H1 (cell line): Measurements from ENCODE around the gene WDR75.

ENCODE experiments used
- CBX8 ChIP-seq: fragments of 300-800, 300-1000 bp; sonication (generic); IDR thresholded peaks from 2 replicates; pipeline ENCODE4 v1.7.1; 2016; ENCODE audit warnings: low read depth, low read length, borderline replicate concordance
- CTBP2 ChIP-seq: IDR thresholded peaks from 2 replicates; pipeline ENCODE4 v1.7.0; 2011; ENCODE audit warnings: borderline replicate concordance, mild to moderate bottlenecking, moderate library complexity, mixed read lengths, low read length; ENCODE audit not compliant: insufficient read depth, insufficient read length
- EGR1 ChIP-seq: IDR thresholded peaks from 2 replicates; pipeline ENCODE4 v1.6.1; 2011; ENCODE audit warnings: low read depth, low read length, borderline replicate concordance
- EP300 ChIP-seq, 2 experiments: IDR thresholded peaks; 1 replicate in 1 of 2; 2 replicates in 1 of 2; pipeline ENCODE4 v1.6.1; 2011 to 2012; ENCODE audit warnings: low read depth in 2 of 2, low read length in 2 of 2, mild to moderate bottlenecking in 2 of 2, borderline replicate concordance in 1 of 2, inconsistent platforms in 1 of 2, moderate library complexity in 1 of 2
- GTF2F1 ChIP-seq: IDR thresholded peaks from 2 replicates; pipeline ENCODE4 v1.6.1; 2012; ENCODE audit warnings: low read depth, low read length, improper control_type of control experiment, borderline replicate concordance
- HDAC2 ChIP-seq, 2 experiments: fragments of 300-600 bp in 1 of 2; sonication (generic) in 1 of 2; IDR thresholded peaks; 2 replicates each; pipeline ENCODE4 v1.6.1; 2011 to 2012; ENCODE audit warnings: low read depth in 2 of 2, low read length in 2 of 2, mild to moderate bottlenecking in 2 of 2, moderate library complexity in 2 of 2, borderline replicate concordance in 1 of 2, inconsistent platforms in 1 of 2
- MAFK ChIP-seq: IDR thresholded peaks from 2 replicates; pipeline ENCODE4 v1.6.1; 2012; ENCODE audit warnings: low read depth, mild to moderate bottlenecking, improper control_type of control experiment, low read length
- POLR2A ChIP-seq, 2 experiments: IDR thresholded peaks; 1 replicate in 1 of 2; 2 replicates in 1 of 2; pipeline ENCODE4 v1.6.1; 2011; ENCODE audit warnings: low read depth in 2 of 2, low read length in 2 of 2, mild to moderate bottlenecking in 2 of 2; ENCODE audit errors: control extremely low read depth in 1 of 2
- RAD21 ChIP-seq, 2 experiments: IDR thresholded peaks in 1 of 2; conservative IDR thresholded peaks in 1 of 2; 2 replicates each; pipeline ENCODE4 v1.6.1; 2011; ENCODE audit warnings: low read depth in 2 of 2, low read length in 2 of 2, improper control_type of control experiment in 1 of 2, inconsistent platforms in 1 of 2, mild to moderate bottlenecking in 1 of 2, moderate library complexity in 1 of 2
- RXRA ChIP-seq: IDR thresholded peaks from 2 replicates; pipeline ENCODE4 v1.6.1; 2011; ENCODE audit warnings: low read depth, mild to moderate bottlenecking, low read length, moderate library complexity; ENCODE audit not compliant: insufficient read depth
- SUZ12 ChIP-seq: fragments of 200-600 bp; sonication (generic); IDR thresholded peaks from 2 replicates; pipeline ENCODE4 v1.6.1; 2012; ENCODE audit warnings: mild to moderate bottlenecking, inconsistent platforms, low read length, moderate library complexity, mixed read lengths
- TBP ChIP-seq: IDR thresholded peaks from 2 replicates; pipeline ENCODE4 v1.6.1; 2011; ENCODE audit warnings: low read depth, low read length, improper control_type of control experiment
- TF ChIP-seq, protein P1 (sequence below): IDR thresholded peaks from 2 replicates; pipeline ENCODE4 v1.6.1; 2012; ENCODE audit warnings: low read length, inconsistent platforms
- TF ChIP-seq, protein P2 (sequence below), 3 experiments: IDR thresholded peaks; 1 replicate in 2 of 3; 2 replicates in 1 of 3; pipeline versions ENCODE4 v1.5.1 to v1.6.1; 2011; ENCODE audit warnings: low read length in 3 of 3, mild to moderate bottlenecking in 3 of 3, inconsistent platforms in 2 of 3, low read depth in 1 of 3, moderate library complexity in 1 of 3; ENCODE audit not compliant: insufficient read depth in 1 of 3; ENCODE audit errors: control extremely low read depth in 1 of 3

DNA sequence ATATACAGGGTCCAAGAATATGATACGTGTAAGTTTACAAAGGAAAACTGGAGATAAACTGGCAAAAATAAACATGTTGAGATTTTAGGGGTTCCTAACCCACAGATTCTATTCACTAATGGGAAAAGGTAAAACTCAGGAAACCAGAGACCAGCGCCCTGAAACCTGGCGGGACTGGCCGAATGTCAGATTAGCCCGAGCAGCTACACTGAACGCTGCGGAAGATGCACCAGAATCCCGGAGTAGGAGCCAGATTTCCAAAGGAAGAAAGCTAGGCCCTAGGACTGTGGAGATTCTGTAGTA lies 679 bp upstream of the WDR75 start:
- no peak for TF ChIP-seq SUZ12
- TF ChIP-seq POLR2A (IDR thresholded peaks at IDR 0.05; ENCODE audit: control extremely low read depth in 1 of 2, low read depth in 2 of 2, low read length in 2 of 2), result no peak
- TF ChIP-seq CTBP2, result no peak
- TF ChIP-seq EGR1, result no peak
- no peak for TF ChIP-seq HDAC2 (IDR thresholded peaks at IDR 0.05; ENCODE audit: borderline replicate concordance in 1 of 2, low read depth in 2 of 2, low read length in 2 of 2)
- no peak for TF ChIP-seq MAFK
- TF ChIP-seq, protein P1, sequence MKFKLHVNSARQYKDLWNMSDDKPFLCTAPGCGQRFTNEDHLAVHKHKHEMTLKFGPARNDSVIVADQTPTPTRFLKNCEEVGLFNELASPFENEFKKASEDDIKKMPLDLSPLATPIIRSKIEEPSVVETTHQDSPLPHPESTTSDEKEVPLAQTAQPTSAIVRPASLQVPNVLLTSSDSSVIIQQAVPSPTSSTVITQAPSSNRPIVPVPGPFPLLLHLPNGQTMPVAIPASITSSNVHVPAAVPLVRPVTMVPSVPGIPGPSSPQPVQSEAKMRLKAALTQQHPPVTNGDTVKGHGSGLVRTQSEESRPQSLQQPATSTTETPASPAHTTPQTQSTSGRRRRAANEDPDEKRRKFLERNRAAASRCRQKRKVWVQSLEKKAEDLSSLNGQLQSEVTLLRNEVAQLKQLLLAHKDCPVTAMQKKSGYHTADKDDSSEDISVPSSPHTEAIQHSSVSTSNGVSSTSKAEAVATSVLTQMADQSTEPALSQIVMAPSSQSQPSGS, result no peak
- no peak for TF ChIP-seq TBP
- TF ChIP-seq RAD21 (IDR thresholded peaks at IDR 0.05 in 1 of 2, conservative IDR thresholded peaks at IDR 0.05 in 1 of 2; ENCODE audit: low read depth in 2 of 2, low read length in 2 of 2), result no peak
- TF ChIP-seq, protein P2, sequence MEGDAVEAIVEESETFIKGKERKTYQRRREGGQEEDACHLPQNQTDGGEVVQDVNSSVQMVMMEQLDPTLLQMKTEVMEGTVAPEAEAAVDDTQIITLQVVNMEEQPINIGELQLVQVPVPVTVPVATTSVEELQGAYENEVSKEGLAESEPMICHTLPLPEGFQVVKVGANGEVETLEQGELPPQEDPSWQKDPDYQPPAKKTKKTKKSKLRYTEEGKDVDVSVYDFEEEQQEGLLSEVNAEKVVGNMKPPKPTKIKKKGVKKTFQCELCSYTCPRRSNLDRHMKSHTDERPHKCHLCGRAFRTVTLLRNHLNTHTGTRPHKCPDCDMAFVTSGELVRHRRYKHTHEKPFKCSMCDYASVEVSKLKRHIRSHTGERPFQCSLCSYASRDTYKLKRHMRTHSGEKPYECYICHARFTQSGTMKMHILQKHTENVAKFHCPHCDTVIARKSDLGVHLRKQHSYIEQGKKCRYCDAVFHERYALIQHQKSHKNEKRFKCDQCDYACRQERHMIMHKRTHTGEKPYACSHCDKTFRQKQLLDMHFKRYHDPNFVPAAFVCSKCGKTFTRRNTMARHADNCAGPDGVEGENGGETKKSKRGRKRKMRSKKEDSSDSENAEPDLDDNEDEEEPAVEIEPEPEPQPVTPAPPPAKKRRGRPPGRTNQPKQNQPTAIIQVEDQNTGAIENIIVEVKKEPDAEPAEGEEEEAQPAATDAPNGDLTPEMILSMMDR (IDR thresholded peaks at IDR 0.05; ENCODE audit: control extremely low read depth in 1 of 3, insufficient read depth in 1 of 3, low read depth in 1 of 3, low read length in 3 of 3), result no peak
- no peak for TF ChIP-seq GTF2F1
- TF ChIP-seq RXRA, result no peak
- no peak for TF ChIP-seq CBX8
- no peak for TF ChIP-seq EP300 (IDR thresholded peaks at IDR 0.05; ENCODE audit: borderline replicate concordance in 1 of 2, low read depth in 2 of 2, low read length in 2 of 2)
